HCT116 (cell line): ENCODE data around the gene HAPSTR1. TPM values are rescaled to one million over a fixed set of nuclear protein-coding genes. Genes with fewer than 3 reads are reported as not detected.

Experiments
- ATAC-seq: fragments of 200-7000 bp; cut with Tn5 transposase; 2 replicates; pipeline ENCODE4 v1.9.1; 2020; ENCODE audit warnings: mild to moderate bottlenecking, moderate library complexity
- BruUV-seq: library from RNA; stranded (reverse); fragments of 400-500 nt; replicated peaks from 2 replicates; lab custom pipeline; 2021; lab: Mats Ljungman, UMichigan
- CTCF ChIA-PET: fragments of 300-600 bp; sonication (Branson Sonifier 250); formaldehyde crosslinking; loops from one replicate; lab custom pipeline; 2021; ENCODE audit warnings: antibody characterized with exemption; lab: Charles Lee
- POLR2A ChIA-PET: fragments of 300-600, 350-600 bp; sonication (Branson Sonifier 250); formaldehyde crosslinking; loops from one replicate; lab custom pipeline; 2021; ENCODE audit warnings: antibody characterized with exemption; lab: Charles Lee
- RAD21 ChIA-PET, 2 experiments: fragments of 300-600 bp; sonication (Branson Sonifier 250); formaldehyde crosslinking; loops; one replicate each; lab custom pipeline; 2023; ENCODE audit warnings: low total read pairs in 2 of 2; ENCODE audit not compliant: uncharacterized antibody in 2 of 2, unreplicated experiment in 2 of 2, low non-redundant PET in 1 of 2; lab: Charles Lee
- DNase-seq: peaks from one replicate; pipeline ENCODE4 v3.0.0-alpha.2; 2010; ENCODE audit warnings: low read depth, low spot score
- H2AFZ ChIP-seq: fragments of 200-600 bp; shearing (Covaris generic), sonication (generic); 2 replicates; pipeline ENCODE4 v1.6.1; 2017; ENCODE audit warnings: low read depth, mixed run types, mixed read lengths, antibody characterized with exemption, low read length; ENCODE audit not compliant: poor library complexity, severe bottlenecking
- H3K27ac ChIP-seq: 2 replicates; pipeline ENCODE4 v1.5.1; 2012; ENCODE audit warnings: low read depth, low read length
- H3K27me3 ChIP-seq: fragments of 200-600 bp; sonication (generic); 2 replicates; pipeline ENCODE4 v1.6.1; 2016; ENCODE audit warnings: mixed run types, low read length, mixed read lengths; ENCODE audit not compliant: insufficient read depth
- H3K36me3 ChIP-seq, 2 experiments: fragments of 200-500 bp in 1 of 2; fragments of 200-600 bp in 1 of 2; sonication (Bioruptor generic) in 1 of 2; sonication (generic) in 1 of 2; 2 replicates each; pipeline versions ENCODE4 v1.5.1 to v1.6.1; 2014 to 2016; ENCODE audit warnings: low read length in 2 of 2, inconsistent platforms in 1 of 2, mixed read lengths in 1 of 2, mixed run types in 1 of 2; ENCODE audit not compliant: insufficient read depth in 2 of 2, control insufficient read depth in 1 of 2
- H3K4me1 ChIP-seq, 2 experiments: fragments of 200-600 bp in 1 of 2; sonication (generic) in 1 of 2; 2 replicates each; pipeline versions ENCODE4 v1.5.1 to v1.6.1; 2012 to 2017; ENCODE audit warnings: low read length in 2 of 2, inconsistent platforms in 1 of 2, mild to moderate bottlenecking in 1 of 2, mixed read lengths in 1 of 2, mixed run types in 1 of 2, moderate library complexity in 1 of 2; ENCODE audit not compliant: insufficient read depth in 2 of 2, control insufficient read depth in 1 of 2
- H3K4me2 ChIP-seq: fragments of 200-600 bp; sonication (generic); 2 replicates; pipeline ENCODE4 v1.6.1; 2017; ENCODE audit warnings: mixed run types, low read length, mixed read lengths
- H3K4me3 ChIP-seq, 2 experiments: fragments of 200-600 bp in 1 of 2; sonication (generic) in 1 of 2; replicated peaks in 1 of 2; 2 replicates each; pipeline ENCODE4 v1.5.1; 2011 to 2016; ENCODE audit warnings: low read length in 2 of 2, control low read depth in 1 of 2, low read depth in 1 of 2, mild to moderate bottlenecking in 1 of 2, mixed read lengths in 1 of 2, mixed run types in 1 of 2
- H3K79me2 ChIP-seq: fragments of 200-600 bp; sonication (generic); 2 replicates; pipeline ENCODE4 v1.6.1; 2017; ENCODE audit warnings: mild to moderate bottlenecking, mixed run types, low read length, moderate library complexity, mixed read lengths; ENCODE audit not compliant: insufficient read depth
- H3K9ac ChIP-seq: fragments of 200-600 bp; sonication (generic); 2 replicates; pipeline ENCODE4 v1.6.1; 2016; ENCODE audit warnings: low read length, mixed read lengths
- H3K9me2 ChIP-seq: fragments of 200-600 bp; sonication (generic), shearing (Covaris generic); 2 replicates; pipeline ENCODE4 v1.6.1; 2017; ENCODE audit warnings: mixed run types, mild to moderate bottlenecking, moderate library complexity; ENCODE audit not compliant: insufficient read depth
- H3K9me3 ChIP-seq, 2 experiments: fragments of 200-500 bp in 1 of 2; fragments of 200-600 bp in 1 of 2; sonication (Bioruptor generic) in 1 of 2; sonication (generic) in 1 of 2; 2 replicates each; pipeline ENCODE4 v1.6.1; 2014 to 2017; ENCODE audit warnings: low read length in 2 of 2, mixed read lengths in 2 of 2, inconsistent platforms in 1 of 2, low read depth in 1 of 2, mild to moderate bottlenecking in 1 of 2, mixed run types in 1 of 2, moderate library complexity in 1 of 2; ENCODE audit not compliant: control insufficient read depth in 1 of 2, insufficient read depth in 1 of 2
- H4K20me1 ChIP-seq: fragments of 200-600 bp; sonication (generic), shearing (Covaris generic); 2 replicates; pipeline ENCODE4 v1.6.1; 2017; ENCODE audit warnings: mixed run types, mild to moderate bottlenecking, moderate library complexity; ENCODE audit not compliant: insufficient read depth
- CEBPB ChIP-seq: IDR thresholded peaks from 2 replicates; pipeline ENCODE4 v1.6.1; 2012; ENCODE audit warnings: low read depth
- EGR1 ChIP-seq: IDR thresholded peaks from 2 replicates; pipeline ENCODE4 v1.6.1; 2012; ENCODE audit warnings: low read depth
- ELF1 ChIP-seq: IDR thresholded peaks from 2 replicates; pipeline ENCODE4 v1.6.1; 2012; ENCODE audit warnings: low read depth, borderline replicate concordance
- EZH2phosphoT487 ChIP-seq: fragments of 200-600 bp; IDR thresholded peaks from 2 replicates; pipeline ENCODE4 v1.6.1; 2018; ENCODE audit warnings: antibody characterized with exemption, borderline replicate concordance
- FOSL1 ChIP-seq: IDR thresholded peaks from 2 replicates; pipeline ENCODE4 v1.6.1; 2012; ENCODE audit warnings: low read depth
- JUND ChIP-seq: IDR thresholded peaks from 2 replicates; pipeline ENCODE4 v1.6.1; 2012
- MAX ChIP-seq: IDR thresholded peaks from 2 replicates; pipeline ENCODE4 v1.6.1; 2012
- POLR2A ChIP-seq: IDR thresholded peaks from 2 replicates; pipeline ENCODE4 v1.7.0; 2011; ENCODE audit warnings: borderline replicate concordance; ENCODE audit not compliant: insufficient read depth, insufficient read length; ENCODE audit errors: extremely low read depth
- RAD21 ChIP-seq: IDR thresholded peaks from 2 replicates; pipeline ENCODE4 v1.6.1; 2012; ENCODE audit warnings: low read depth, mild to moderate bottlenecking
- SIN3A ChIP-seq: IDR thresholded peaks from 2 replicates; pipeline ENCODE4 v1.6.1; 2012; ENCODE audit warnings: low read depth
- SRF ChIP-seq: IDR thresholded peaks from 2 replicates; pipeline ENCODE4 v1.6.1; 2012; ENCODE audit warnings: low read depth
- TCF7L2 ChIP-seq: IDR thresholded peaks from 2 replicates; pipeline ENCODE4 v1.7.0; 2011; ENCODE audit warnings: borderline replicate concordance, inconsistent platforms; ENCODE audit not compliant: insufficient read depth, insufficient read length; ENCODE audit errors: extremely low read depth
- YY1 ChIP-seq: IDR thresholded peaks from 2 replicates; pipeline ENCODE4 v1.6.1; 2011; ENCODE audit warnings: low read length, low read depth, moderate library complexity, mild to moderate bottlenecking; ENCODE audit not compliant: insufficient replicate concordance; ENCODE audit errors: extremely low read depth
- ZBTB33 ChIP-seq: IDR thresholded peaks from 2 replicates; pipeline ENCODE4 v1.6.1; 2011; ENCODE audit warnings: mild to moderate bottlenecking, low read length, moderate library complexity; ENCODE audit not compliant: insufficient replicate concordance; ENCODE audit errors: extremely low read depth
- ZFX ChIP-seq: fragments of 450-650 bp; IDR thresholded peaks from 2 replicates; pipeline ENCODE4 v1.6.1; 2017
- ZNF274 ChIP-seq: fragments of 200-500 bp; sonication (Bioruptor generic); IDR thresholded peaks from 2 replicates; pipeline ENCODE4 v1.6.1; 2014; ENCODE audit warnings: mild to moderate bottlenecking, low read depth, low read length, inconsistent platforms
- intact Hi-C: fragments of 100-400 bp; cut with micrococcal nuclease; formaldehyde crosslinking; loops from 2 replicates; pipeline ENCODE4 v1.10.0; 2022
- total RNA-seq: library from RNA; stranded (reverse); gene quantifications from one replicate; pipeline ENCODE4 v1.2.1, GENCODE V29; 2021; ENCODE audit not compliant: unreplicated experiment
- TF ChIP-seq, protein P1 (sequence below): IDR thresholded peaks from 2 replicates; pipeline ENCODE4 v1.6.1; 2012
- TF ChIP-seq, protein P2 (sequence below): IDR thresholded peaks from 2 replicates; pipeline ENCODE4 v1.6.1; 2012; ENCODE audit warnings: low read depth

Gene HAPSTR1
- total RNA-seq, 1 experiment from 2014 or later, result 54.9 TPM

GRCh38 chr16:9056061-9056460 is 35.4 kb upstream of the HAPSTR1 start:
- Histone ChIP-seq H3K79me2 (no peaks in the 10 kb centered on the region), H3K4me2 (no peak overlapping the region), H4K20me1 (no peaks in the 10 kb centered on the region), H3K9me2 (no peaks in the 10 kb centered on the region), H3K27ac (no peak overlapping the region), H3K27me3 (no peaks in the 10 kb centered on the region), H3K36me3 (no peaks in the 10 kb centered on the region), H3K4me1 (peaks cover 6 to 22% of the 10 kb centered on the region in 2 experiments; a peak in 3 of 4 replicates), H3K4me3 (no peak overlapping the region), H3K9me3 (no peaks in the 10 kb centered on the region), H2AFZ (no peak overlapping the region), H3K9ac (no peak overlapping the region)
- DNase-seq, result no peak
- ChIA-PET RAD21 (no interaction called here), CTCF (no interaction called here), POLR2A (no interaction called here)
- intact Hi-C loops, result no loop called here
- no TSS peak for BruUV-seq
- TF ChIP-seq ZFX, result no peak
- TF ChIP-seq, protein P1, sequence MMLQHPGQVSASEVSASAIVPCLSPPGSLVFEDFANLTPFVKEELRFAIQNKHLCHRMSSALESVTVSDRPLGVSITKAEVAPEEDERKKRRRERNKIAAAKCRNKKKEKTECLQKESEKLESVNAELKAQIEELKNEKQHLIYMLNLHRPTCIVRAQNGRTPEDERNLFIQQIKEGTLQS, result no peak
- TF ChIP-seq ZNF274, result no peak
- no peak for TF ChIP-seq SRF
- no peak for TF ChIP-seq CEBPB
- no peak for TF ChIP-seq EZH2phosphoT487
- TF ChIP-seq, protein P2, sequence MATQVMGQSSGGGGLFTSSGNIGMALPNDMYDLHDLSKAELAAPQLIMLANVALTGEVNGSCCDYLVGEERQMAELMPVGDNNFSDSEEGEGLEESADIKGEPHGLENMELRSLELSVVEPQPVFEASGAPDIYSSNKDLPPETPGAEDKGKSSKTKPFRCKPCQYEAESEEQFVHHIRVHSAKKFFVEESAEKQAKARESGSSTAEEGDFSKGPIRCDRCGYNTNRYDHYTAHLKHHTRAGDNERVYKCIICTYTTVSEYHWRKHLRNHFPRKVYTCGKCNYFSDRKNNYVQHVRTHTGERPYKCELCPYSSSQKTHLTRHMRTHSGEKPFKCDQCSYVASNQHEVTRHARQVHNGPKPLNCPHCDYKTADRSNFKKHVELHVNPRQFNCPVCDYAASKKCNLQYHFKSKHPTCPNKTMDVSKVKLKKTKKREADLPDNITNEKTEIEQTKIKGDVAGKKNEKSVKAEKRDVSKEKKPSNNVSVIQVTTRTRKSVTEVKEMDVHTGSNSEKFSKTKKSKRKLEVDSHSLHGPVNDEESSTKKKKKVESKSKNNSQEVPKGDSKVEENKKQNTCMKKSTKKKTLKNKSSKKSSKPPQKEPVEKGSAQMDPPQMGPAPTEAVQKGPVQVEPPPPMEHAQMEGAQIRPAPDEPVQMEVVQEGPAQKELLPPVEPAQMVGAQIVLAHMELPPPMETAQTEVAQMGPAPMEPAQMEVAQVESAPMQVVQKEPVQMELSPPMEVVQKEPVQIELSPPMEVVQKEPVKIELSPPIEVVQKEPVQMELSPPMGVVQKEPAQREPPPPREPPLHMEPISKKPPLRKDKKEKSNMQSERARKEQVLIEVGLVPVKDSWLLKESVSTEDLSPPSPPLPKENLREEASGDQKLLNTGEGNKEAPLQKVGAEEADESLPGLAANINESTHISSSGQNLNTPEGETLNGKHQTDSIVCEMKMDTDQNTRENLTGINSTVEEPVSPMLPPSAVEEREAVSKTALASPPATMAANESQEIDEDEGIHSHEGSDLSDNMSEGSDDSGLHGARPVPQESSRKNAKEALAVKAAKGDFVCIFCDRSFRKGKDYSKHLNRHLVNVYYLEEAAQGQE, result no peak
- no peak for TF ChIP-seq ZBTB33
- no peak for TF ChIP-seq RAD21
- no peak for TF ChIP-seq ELF1
- TF ChIP-seq TCF7L2, result no peak
- no peak for TF ChIP-seq JUND
- TF ChIP-seq FOSL1, result no peak
- TF ChIP-seq SIN3A, result no peak
- TF ChIP-seq EGR1, result no peak
- TF ChIP-seq MAX, result no peak
- TF ChIP-seq POLR2A, result no peak
- TF ChIP-seq YY1, result no peak
- no peak for ATAC-seq
